GM12864 (cell line): Measurements from ENCODE around the gene DYNLRB1.

ENCODE experiments used
- DNase-seq: peaks from one replicate; pipeline ENCODE4 v3.0.0-alpha.2; 2011; ENCODE audit warnings: low read depth
- H3K4me3 ChIP-seq: 2 replicates; pipeline ENCODE4 v1.5.1; 2011; ENCODE audit warnings: mild to moderate bottlenecking, low read depth, low read length, control low read depth
- CTCF ChIP-seq: IDR thresholded peaks from 2 replicates; pipeline ENCODE4 v1.5.1; 2011; ENCODE audit warnings: low read depth, mild to moderate bottlenecking, moderate library complexity, low read length, control low read depth, inconsistent platforms; ENCODE audit errors: missing control alignments

The DYNLRB1 gene

GRCh38 chr20:34547844-34548613, 31.8 kb downstream of the DYNLRB1 start:
- DNase-seq: no peak
- H3K4me3 ChIP-seq: no peak overlapping the region
- TF ChIP-seq CTCF: no peak

- no peak overlapping the region for H3K4me3 ChIP-seq
- no peak for TF ChIP-seq CTCF
- no peak for DNase-seq
These were observed 33.2 kb downstream of the DYNLRB1 start for GRCh38 chr20:34549291-34549928.

GRCh38 chr20:34549929-34550305, 33.7 kb downstream of the DYNLRB1 start:
- TF ChIP-seq CTCF: no peak
- H3K4me3 ChIP-seq: no peak overlapping the region
- no peak for DNase-seq

GRCh38 chr20:34552569-34552968, 36.3 kb downstream of the DYNLRB1 start:
- no peak for DNase-seq
- no peak overlapping the region for H3K4me3 ChIP-seq
- no peak for TF ChIP-seq CTCF

GRCh38 chr20:34553366-34553867, 37.2 kb downstream of the DYNLRB1 start:
- no peak for TF ChIP-seq CTCF
- DNase-seq: no peak
- H3K4me3 ChIP-seq: no peak overlapping the region

GRCh38 chr20:34557936-34558319, 41.7 kb downstream of the DYNLRB1 start:
- no peak for TF ChIP-seq CTCF
- peak overlapping the region; percentile 85 for H3K4me3 ChIP-seq
- DNase-seq: no peak
